LNCaP clone FGC (cell line): Measurements from ENCODE around the gene RSPRY1.

Experiments used
- DNase-seq: peaks from one replicate; pipeline ENCODE4 v3.0.0-alpha.2; 2011; ENCODE audit warnings: low read depth
- H3K4me3 ChIP-seq: 2 replicates; pipeline ENCODE4 v1.5.1; 2011; ENCODE audit warnings: mild to moderate bottlenecking, low read depth, low read length, control low read depth
- TF ChIP-seq, protein P1 (sequence below): IDR thresholded peaks from 2 replicates; pipeline ENCODE4 v1.5.1; 2012; ENCODE audit warnings: mild to moderate bottlenecking; ENCODE audit not compliant: control insufficient read depth, insufficient read depth; ENCODE audit errors: extremely low read depth

Gene RSPRY1

DNA sequence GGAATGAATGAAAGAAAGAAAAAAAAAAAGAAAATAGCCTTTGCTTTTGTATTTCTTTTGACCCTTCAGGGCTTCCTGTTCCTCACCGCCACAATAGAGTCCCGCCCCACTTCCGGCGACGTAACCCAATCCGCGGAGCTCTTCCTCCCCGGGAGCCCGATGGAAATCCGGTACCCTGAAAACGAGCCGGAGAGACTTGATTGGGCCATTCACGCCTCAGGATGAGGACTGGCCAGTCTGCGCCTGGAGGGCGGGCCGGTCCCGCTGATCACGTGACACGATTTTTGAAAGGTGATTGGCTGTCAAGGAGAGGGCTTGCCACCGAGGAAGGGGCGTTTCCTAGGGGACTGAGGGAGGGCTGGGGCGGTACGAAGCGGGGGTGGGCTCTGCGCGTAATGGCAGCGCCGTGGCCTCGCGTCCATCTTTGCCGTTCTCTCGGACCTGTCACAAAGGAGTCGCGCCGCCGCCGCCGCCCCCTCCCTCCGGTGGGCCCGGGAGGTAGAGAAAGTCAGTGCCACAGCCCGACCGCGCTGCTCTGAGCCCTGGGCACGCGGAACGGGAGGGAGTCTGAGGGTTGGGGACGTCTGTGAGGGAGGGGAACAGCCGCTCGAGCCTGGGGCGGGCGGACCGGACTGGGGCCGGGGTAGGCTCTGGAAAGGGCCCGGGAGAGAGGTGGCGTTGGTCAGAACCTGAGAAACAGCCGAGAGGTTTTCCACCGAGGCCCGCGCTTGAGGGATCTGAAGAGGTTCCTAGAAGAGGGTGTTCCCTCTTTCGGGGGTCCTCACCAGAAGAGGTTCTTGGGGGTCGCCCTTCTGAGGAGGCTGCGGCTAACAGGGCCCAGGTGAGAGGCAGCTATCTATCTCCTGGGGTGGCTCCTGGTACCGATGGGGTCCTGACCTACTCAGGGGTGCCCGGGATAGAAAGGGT lies at the start of gene RSPRY1, which contains the start of gene PSME3IP1:
TSS of gene RSPRY1 (plus strand) at position 385 of the 927 bp plus-strand sequence. CDS start 18,330 bp downstream, outside the sequence.
TSS of gene PSME3IP1 (minus strand) at position 95 of the 927 bp plus-strand sequence. CDS start 12,185 bp downstream, outside the sequence.
- peak; percentile 98 for DNase-seq
- H3K4me3 ChIP-seq, result peak within 1 kb of the TSS; percentile 98
- TF ChIP-seq, protein P1, sequence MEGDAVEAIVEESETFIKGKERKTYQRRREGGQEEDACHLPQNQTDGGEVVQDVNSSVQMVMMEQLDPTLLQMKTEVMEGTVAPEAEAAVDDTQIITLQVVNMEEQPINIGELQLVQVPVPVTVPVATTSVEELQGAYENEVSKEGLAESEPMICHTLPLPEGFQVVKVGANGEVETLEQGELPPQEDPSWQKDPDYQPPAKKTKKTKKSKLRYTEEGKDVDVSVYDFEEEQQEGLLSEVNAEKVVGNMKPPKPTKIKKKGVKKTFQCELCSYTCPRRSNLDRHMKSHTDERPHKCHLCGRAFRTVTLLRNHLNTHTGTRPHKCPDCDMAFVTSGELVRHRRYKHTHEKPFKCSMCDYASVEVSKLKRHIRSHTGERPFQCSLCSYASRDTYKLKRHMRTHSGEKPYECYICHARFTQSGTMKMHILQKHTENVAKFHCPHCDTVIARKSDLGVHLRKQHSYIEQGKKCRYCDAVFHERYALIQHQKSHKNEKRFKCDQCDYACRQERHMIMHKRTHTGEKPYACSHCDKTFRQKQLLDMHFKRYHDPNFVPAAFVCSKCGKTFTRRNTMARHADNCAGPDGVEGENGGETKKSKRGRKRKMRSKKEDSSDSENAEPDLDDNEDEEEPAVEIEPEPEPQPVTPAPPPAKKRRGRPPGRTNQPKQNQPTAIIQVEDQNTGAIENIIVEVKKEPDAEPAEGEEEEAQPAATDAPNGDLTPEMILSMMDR, result no peak

DNA sequence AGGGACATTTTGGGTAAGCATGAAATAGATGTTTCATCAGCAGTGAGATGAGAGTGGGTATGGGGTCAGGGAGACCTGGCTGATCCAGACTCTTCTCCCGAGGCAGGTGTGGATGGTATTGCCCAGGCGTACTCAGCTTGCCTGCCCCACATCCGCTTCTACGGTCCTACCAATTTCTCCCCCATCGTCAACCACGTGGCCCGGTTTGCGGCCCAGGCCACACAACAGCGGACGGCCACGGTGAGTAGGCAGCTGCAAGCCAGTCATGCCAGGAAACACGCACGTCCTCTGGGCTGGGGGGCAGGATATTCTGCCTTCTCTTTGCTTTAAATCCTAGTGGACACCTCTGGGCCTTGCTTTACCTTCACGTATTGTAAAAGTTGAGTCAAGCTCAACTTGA lies 49.1 kb upstream of the RSPRY1 start:
- DNase-seq, result no peak
- H3K4me3 ChIP-seq, result no peak overlapping the region
- TF ChIP-seq, protein P1, result no peak

DNA sequence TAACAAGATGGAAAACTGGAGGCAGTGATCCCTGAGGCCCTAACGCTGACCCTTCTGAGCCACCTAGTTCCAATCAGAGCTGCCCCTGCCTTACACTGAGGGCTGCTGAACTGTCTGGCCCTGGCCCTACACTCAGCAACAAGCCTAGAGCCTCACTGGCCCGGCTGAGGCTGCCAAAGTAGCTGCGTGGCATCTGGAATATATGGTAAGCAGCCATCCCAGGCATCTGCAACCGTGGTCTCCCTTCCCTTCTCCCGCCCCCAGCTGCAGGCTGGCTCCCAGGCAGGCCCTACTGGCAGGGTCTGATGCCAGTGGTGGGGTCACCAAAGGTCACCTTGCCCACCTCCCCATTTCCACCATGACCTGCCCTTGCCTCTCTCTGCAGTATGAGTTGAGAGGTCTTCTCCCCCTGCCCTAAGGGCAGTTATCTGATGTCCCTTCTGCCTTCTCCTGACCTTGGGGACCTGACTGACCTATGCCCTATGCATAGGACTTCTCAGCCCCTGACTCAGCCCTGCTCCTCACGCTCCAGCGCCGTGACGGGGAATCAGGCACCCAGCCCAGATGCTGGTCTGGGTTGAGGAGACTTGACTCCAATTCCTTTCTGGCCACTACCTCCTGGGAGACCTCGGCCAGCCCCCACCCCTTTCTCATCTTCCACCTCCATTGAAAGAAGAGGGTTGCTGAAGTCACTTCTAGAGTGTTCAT lies 48.4 kb upstream of the RSPRY1 start:
- no peak for DNase-seq
- TF ChIP-seq, protein P1, result no peak
- no peak overlapping the region for H3K4me3 ChIP-seq

DNA sequence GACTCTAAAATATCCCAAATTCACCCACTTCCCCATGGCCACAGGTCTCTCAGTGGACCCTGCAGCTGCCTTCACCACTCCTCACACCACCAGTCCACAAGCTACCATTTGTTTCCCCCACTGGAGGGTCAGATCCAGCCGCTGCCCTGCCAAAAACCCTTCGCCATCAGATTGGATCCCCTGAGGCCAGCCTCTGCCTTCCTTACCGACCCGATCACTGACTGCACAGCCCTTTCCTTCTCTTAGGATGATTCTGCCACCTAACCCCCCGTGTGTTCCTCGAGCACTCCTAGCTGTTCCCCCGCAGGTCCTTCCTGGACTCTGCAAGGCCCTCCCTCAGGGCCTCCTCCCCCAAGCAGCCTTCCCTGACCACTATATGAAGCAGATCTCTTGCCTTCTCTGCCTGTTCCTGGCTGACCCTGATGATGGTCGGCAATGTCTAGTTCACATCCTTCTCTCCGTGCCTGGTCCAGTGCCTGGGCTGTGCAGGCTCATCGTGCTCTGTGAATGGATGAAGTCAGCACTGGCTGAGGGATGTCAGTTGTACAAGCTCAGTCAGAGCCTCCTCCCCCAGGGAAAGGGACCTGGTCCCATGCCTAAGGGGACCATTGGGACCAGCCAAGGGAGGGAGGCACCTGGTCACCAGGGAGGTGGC lies 47.7 kb upstream of the RSPRY1 start:
- no peak overlapping the region for H3K4me3 ChIP-seq
- DNase-seq, result no peak
- TF ChIP-seq, protein P1, result no peak

DNA sequence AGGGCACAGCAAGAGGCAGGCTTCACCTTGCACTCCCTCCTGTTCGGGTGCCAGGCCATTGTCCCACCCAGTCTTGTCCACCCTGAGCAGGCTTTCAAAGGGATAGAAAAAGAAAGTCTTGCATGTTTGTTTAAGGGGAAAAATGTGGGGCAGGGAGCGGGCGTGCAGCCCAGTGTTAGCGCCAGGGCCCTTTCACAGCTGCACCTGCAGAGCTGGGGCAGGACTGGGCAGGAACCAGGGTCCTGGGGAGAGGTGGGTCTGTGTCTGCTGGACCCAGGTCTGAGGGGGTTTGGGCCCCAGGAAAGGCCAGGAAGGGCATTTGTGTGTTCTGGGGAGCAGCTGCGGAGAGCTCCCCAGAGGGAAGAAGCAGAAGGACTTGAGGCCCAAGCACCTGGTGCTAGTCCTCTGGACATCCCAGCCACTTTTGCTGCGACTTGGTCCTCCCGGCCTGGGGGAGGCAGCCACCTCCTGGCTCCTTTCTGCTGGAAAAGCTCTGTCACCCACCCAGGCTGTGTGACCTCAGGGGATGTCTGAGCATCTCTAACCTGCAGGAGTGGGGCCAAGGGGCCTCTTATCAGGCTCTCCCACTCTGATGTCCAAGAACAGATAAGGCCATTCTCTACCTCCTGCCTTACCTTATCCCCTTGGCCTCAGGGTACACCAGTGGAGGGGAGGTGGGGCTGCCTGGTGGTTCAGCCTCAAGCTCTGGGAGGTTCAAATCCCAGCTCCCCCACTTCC lies 45.0 kb upstream of the RSPRY1 start:
- no peak overlapping the region for H3K4me3 ChIP-seq

More for the DNA sequence above, 45.0 kb upstream of the RSPRY1 start:
- DNase-seq, result no peak
- TF ChIP-seq, protein P1, result no peak
